ENCODE data around the gene HES5. TPM values are rescaled to one million over a fixed set of nuclear protein-coding genes. Genes with fewer than 3 reads are reported as not detected.

Gene HES5
- total and polyA plus RNA-seq, 8 donors, result 0.07 to 0.25 (median 0.15) TPM; not detected in 4

GRCh38 chr1:2522230-2522629 lies 7.8 kb downstream of the HES5 start:
- WGBS, 2 donors, result 86 to 88% methylated on average over 7 of the region's 7 CpGs
- Histone ChIP-seq H3K9me3 (no peaks in the 10 kb centered on the region), H3K27ac (no peak overlapping the region), H3K27me3 (no peaks in the 10 kb centered on the region), H3K4me1 (peaks cover 0 to 16% (median 8%) of the 10 kb centered on the region in 3 donors), H3K4me3 (no peak overlapping the region), H3K36me3 (peaks cover 8 to 43% (median 32%) of the 10 kb centered on the region in 3 donors)
- no peak for DNase-seq
- FAIRE-seq, result no peak
- ATAC-seq, result no peak
- intact Hi-C loops (cut with DNase I), result no loop called here
- no peak for TF ChIP-seq CTCF (IDR thresholded peaks at IDR 0.05)

DNA sequence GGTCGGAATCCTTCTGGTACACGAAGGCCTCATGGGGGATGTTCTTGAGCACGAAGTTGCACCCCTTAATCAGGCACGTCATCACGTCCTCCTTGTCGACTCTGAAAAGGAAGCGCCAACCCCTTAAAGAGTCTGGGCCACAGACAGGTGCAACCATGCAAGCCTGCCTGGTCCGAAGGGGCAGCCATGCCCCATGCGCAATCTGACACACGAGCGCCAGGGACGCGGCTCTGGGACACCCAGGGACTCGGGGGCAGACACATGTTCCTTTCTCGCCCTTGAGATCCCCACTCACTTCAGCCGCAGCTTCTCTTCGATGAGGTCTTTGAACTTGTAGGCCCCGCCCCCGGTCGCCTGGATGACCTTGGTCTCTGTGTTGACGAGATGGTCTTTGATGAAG lies 9.3 kb downstream of the HES5 start:
- Histone ChIP-seq H3K4me1 (peaks cover 0 to 16% (median 8%) of the 10 kb centered on the region in 3 donors), H3K27me3 (no peaks in the 10 kb centered on the region), H3K4me3 (no peak overlapping the region), H3K36me3 (peaks cover 15 to 55% (median 36%) of the 10 kb centered on the region in 3 donors), H3K27ac (no peak overlapping the region), H3K9me3 (no peaks in the 10 kb centered on the region)
- intact Hi-C loops (cut with DNase I), result no loop called here
- DNase-seq (no peak), FAIRE-seq (no peak), ATAC-seq (no peak)
- TF ChIP-seq CTCF (IDR thresholded peaks at IDR 0.05), result no peak
- 79 to 80% methylated on average over 21 of the region's 21 CpGs for WGBS, 2 donors

- intact Hi-C loops (cut with DNase I), result no loop called here
- Histone ChIP-seq H3K4me3 (no peak overlapping the region), H3K36me3 (peaks cover 15 to 59% (median 36%) of the 10 kb centered on the region in 3 donors), H3K9me3 (no peaks in the 10 kb centered on the region), H3K4me1 (peaks cover 0 to 13% (median 8%) of the 10 kb centered on the region in 3 donors), H3K27me3 (no peaks in the 10 kb centered on the region), H3K27ac (no peak overlapping the region)
- TF ChIP-seq CTCF (IDR thresholded peaks at IDR 0.05), result no peak
- DNase-seq (no peak), ATAC-seq (no peak), FAIRE-seq (no peak)
- WGBS, 2 donors, result 95 to 96% methylated on average over 19 to 20 of the region's 20 CpGs
These were observed 9.9 kb downstream of the HES5 start for GRCh38 chr1:2520206-2520605.

DNA sequence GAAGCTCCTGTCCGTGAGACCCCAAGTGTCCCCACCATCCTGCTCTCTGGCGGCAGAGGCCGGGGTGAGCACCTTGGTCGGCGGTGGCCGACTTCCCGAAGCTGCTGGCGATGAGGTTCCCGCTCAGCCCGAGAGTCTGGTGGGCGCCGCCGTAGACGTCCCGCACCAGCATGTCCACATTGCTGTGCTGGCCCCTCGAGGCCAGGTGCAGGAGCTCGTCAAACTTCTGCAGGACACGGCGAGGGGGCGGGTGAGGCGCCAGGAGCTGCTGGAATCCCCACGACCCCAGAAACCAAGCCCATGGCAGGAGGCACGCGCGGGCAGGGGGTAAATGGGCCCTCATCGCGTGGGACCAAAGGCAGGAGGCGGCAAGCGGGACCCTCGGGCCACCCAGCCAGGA lies 10.3 kb downstream of the HES5 start:
- ATAC-seq, result no peak
- TF ChIP-seq CTCF (IDR thresholded peaks at IDR 0.05), result no peak
- Histone ChIP-seq H3K4me3 (no peak overlapping the region), H3K27ac (no peak overlapping the region), H3K4me1 (peaks cover 0 to 9% (median 5%) of the 10 kb centered on the region in 3 donors), H3K27me3 (no peaks in the 10 kb centered on the region), H3K36me3 (peaks cover 15 to 63% (median 36%) of the 10 kb centered on the region in 3 donors), H3K9me3 (no peaks in the 10 kb centered on the region)
- DNase-seq, result no peak
- 93 to 94% methylated on average over 30 of the region's 30 CpGs for WGBS, 2 donors
- intact Hi-C loops (cut with DNase I), result no loop called here
- no peak for FAIRE-seq

GRCh38 chr1:2519029-2519685 lies 10.9 kb downstream of the HES5 start:
- FAIRE-seq (no peak), DNase-seq (no peak), ATAC-seq (no peak)
- no peak overlapping the region for H3K4me3 ChIP-seq
- intact Hi-C loops (cut with DNase I), result no loop called here
- no peaks in the 10 kb centered on the region for H3K9me3 ChIP-seq
- peaks cover 15 to 64% (median 37%) of the 10 kb centered on the region in 3 donors for H3K36me3 ChIP-seq
- no peaks in the 10 kb centered on the region for H3K27me3 ChIP-seq
- peaks cover 0 to 3% (median 0%) of the 10 kb centered on the region in 3 donors for H3K4me1 ChIP-seq
- 92% methylated on average over 25 of the region's 25 CpGs for WGBS, 2 donors
- H3K27ac ChIP-seq, result no peak overlapping the region
- TF ChIP-seq CTCF (IDR thresholded peaks at IDR 0.05), result no peak
